ENCODE measurements around the gene SLC25A21.

DNA sequence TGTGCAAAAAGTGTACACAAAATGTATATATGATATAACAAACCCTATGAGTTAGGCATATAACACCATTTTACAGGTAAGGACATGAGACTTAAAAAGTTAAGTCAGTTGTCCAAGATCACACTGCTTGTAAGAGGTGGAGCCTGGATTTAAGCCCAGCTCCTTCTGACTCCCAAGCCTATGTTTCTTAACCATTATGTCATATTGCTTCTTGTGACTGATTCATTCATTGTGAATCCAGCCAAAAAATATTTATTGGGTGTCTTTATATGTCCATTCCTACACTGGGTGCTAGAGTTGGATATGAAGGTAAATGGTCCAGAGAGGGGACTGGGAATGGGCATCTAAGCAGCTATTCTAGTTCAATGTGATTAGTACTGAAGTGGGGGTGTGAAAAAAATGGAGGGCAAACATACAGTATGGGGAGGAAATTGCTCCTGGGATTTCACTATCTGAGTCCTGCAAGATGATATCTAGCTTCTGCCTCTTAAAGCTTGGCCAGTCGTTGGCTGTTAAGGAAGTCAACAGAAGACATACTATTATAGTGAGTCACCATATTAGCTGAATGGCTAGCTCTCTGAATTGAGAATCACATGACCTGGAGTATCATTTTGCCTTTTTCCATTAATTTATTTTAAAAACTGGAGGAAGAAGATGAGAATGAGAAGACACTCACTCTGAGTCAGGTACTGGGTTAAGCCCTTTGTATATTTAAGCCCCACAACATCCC is 481.9 kb downstream of the SLC25A21 start:
- TF ChIP-seq FOXM1 (IDR thresholded peaks at IDR 0.05; ENCODE audit: low read depth, low read length) (no peak), RFX5 (IDR thresholded peaks at IDR 0.05; ENCODE audit: low read depth, low read length) (no peak), POLR2AphosphoS5 (IDR thresholded peaks at IDR 0.05; ENCODE audit: low read length) (no peak), YY1 (IDR thresholded peaks at IDR 0.05; ENCODE audit: low read depth, low read length) (no peak), SP1 (IDR thresholded peaks at IDR 0.05; ENCODE audit: low read depth, low read length) (no peak), SRF (IDR thresholded peaks at IDR 0.05; ENCODE audit: low read depth in 2 of 2, low read length in 2 of 2) (no peak), POLR2A (IDR thresholded peaks at IDR 0.05; ENCODE audit: low read depth, low read length) (no peak), PML (IDR thresholded peaks at IDR 0.05; ENCODE audit: low read length) (no peak), SMC3 (IDR thresholded peaks at IDR 0.05; ENCODE audit: borderline replicate concordance, low read length) (no peak), RAD21 (IDR thresholded peaks at IDR 0.05; ENCODE audit: insufficient read depth, low read depth, low read length) (no peak), RELA (IDR thresholded peaks at IDR 0.05; ENCODE audit: borderline replicate concordance, partially characterized antibody) (no peak)
- TF ChIP-seq, protein P1, sequence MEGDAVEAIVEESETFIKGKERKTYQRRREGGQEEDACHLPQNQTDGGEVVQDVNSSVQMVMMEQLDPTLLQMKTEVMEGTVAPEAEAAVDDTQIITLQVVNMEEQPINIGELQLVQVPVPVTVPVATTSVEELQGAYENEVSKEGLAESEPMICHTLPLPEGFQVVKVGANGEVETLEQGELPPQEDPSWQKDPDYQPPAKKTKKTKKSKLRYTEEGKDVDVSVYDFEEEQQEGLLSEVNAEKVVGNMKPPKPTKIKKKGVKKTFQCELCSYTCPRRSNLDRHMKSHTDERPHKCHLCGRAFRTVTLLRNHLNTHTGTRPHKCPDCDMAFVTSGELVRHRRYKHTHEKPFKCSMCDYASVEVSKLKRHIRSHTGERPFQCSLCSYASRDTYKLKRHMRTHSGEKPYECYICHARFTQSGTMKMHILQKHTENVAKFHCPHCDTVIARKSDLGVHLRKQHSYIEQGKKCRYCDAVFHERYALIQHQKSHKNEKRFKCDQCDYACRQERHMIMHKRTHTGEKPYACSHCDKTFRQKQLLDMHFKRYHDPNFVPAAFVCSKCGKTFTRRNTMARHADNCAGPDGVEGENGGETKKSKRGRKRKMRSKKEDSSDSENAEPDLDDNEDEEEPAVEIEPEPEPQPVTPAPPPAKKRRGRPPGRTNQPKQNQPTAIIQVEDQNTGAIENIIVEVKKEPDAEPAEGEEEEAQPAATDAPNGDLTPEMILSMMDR (IDR thresholded peaks at IDR 0.05 in 2 of 3, conservative IDR thresholded peaks at IDR 0.05 in 1 of 3; ENCODE audit: control insufficient read depth in 2 of 3, extremely low read depth in 1 of 3, insufficient read depth in 1 of 3, low read depth in 3 of 3, low read length in 3 of 3), result no peak
- TF ChIP-seq, protein P2, sequence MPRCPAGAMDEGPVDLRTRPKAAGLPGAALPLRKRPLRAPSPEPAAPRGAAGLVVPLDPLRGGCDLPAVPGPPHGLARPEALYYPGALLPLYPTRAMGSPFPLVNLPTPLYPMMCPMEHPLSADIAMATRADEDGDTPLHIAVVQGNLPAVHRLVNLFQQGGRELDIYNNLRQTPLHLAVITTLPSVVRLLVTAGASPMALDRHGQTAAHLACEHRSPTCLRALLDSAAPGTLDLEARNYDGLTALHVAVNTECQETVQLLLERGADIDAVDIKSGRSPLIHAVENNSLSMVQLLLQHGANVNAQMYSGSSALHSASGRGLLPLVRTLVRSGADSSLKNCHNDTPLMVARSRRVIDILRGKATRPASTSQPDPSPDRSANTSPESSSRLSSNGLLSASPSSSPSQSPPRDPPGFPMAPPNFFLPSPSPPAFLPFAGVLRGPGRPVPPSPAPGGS (IDR thresholded peaks at IDR 0.05; ENCODE audit: borderline replicate concordance, insufficient read depth, low read depth, low read length, poor library complexity, severe bottlenecking), result no peak
- TF ChIP-seq, protein P3, sequence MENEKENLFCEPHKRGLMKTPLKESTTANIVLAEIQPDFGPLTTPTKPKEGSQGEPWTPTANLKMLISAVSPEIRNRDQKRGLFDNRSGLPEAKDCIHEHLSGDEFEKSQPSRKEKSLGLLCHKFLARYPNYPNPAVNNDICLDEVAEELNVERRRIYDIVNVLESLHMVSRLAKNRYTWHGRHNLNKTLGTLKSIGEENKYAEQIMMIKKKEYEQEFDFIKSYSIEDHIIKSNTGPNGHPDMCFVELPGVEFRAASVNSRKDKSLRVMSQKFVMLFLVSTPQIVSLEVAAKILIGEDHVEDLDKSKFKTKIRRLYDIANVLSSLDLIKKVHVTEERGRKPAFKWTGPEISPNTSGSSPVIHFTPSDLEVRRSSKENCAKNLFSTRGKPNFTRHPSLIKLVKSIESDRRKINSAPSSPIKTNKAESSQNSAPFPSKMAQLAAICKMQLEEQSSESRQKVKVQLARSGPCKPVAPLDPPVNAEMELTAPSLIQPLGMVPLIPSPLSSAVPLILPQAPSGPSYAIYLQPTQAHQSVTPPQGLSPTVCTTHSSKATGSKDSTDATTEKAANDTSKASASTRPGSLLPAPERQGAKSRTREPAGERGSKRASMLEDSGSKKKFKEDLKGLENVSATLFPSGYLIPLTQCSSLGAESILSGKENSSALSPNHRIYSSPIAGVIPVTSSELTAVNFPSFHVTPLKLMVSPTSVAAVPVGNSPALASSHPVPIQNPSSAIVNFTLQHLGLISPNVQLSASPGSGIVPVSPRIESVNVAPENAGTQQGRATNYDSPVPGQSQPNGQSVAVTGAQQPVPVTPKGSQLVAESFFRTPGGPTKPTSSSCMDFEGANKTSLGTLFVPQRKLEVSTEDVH (IDR thresholded peaks at IDR 0.05; ENCODE audit: low read depth, partially characterized antibody), result no peak

Data from GM12878 (cell line).